ENCODE data around the gene UBE2K.

UBE2K gene

DNA sequence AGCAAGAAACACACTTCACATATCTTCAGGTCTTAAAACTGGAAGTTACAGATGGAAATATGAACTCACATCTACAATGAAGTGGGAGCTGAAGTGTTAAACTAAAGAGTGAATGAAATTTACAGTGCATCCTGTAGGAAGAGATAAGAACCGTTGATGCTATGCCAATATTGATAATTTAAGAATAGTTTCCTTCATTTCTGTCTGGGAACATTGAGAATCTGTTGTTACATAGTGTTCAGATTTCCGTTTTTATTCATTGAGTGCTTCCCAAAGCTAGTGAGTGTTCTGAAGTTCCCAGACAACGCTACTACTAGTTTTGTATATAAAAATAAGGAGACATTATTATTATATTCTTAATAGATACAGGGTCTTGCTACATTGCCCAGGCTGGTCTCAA, 52.3 kb downstream of the UBE2K start:
- no peaks in the 10 kb centered on the region for H3K79me1 ChIP-seq (ENCODE audit: low read length)
- H3K4me2 ChIP-seq (ENCODE audit: low read length) = no peak overlapping the region
- no peak overlapping the region for H3K4ac ChIP-seq (ENCODE audit: low read depth, low read length)
- no peak overlapping the region for H4K12ac ChIP-seq (ENCODE audit: low read depth, low read length)
- no peak overlapping the region for H2AK5ac ChIP-seq (ENCODE audit: low read length)
- no peaks in the 10 kb centered on the region for H3K9me3 ChIP-seq (ENCODE audit: insufficient read depth, low read depth, low read length)
- no peak overlapping the region for H3K9ac ChIP-seq (ENCODE audit: low read length)
- no peak overlapping the region for H3K27ac ChIP-seq (ENCODE audit: low read depth, low read length)
- no peak for DNase-seq
- no peaks in the 10 kb centered on the region for H3K27me3 ChIP-seq (ENCODE audit: insufficient read depth, low read length)
- no peak overlapping the region for H4K8ac ChIP-seq (ENCODE audit: low read depth, low read length)
- H3K4me3 ChIP-seq (ENCODE audit: low read depth, low read length) = no peak overlapping the region
- H3K4me1 ChIP-seq (ENCODE audit: control insufficient read depth in 1 of 2, insufficient read depth in 2 of 2, low read length in 2 of 2) = no peaks in the 10 kb centered on the region
- no peak overlapping the region for H2BK120ac ChIP-seq (ENCODE audit: insufficient read depth, low read length, poor library complexity)
- no CpG with 5 or more reads among the region's 3 CpGs for WGBS (ENCODE audit: extremely low coverage, insufficient coverage, insufficient read length)
- no peak overlapping the region for H3K23ac ChIP-seq (ENCODE audit: low read length)
- no peak overlapping the region for H2BK5ac ChIP-seq (ENCODE audit: low read depth, low read length, poor library complexity)
- no peak overlapping the region for H2BK12ac ChIP-seq (ENCODE audit: low read length)
- no peak overlapping the region for H2AFZ ChIP-seq (ENCODE audit: insufficient read depth, low read length, poor library complexity)
- H3K36me3 ChIP-seq (ENCODE audit: control insufficient read depth in 1 of 2, insufficient read depth in 2 of 2, low read length in 2 of 2) = peaks cover 13 to 18% of the 10 kb centered on the region in 2 experiments
- no peak overlapping the region for H4K91ac ChIP-seq (ENCODE audit: low read depth, low read length)
- no peaks in the 10 kb centered on the region for H3K79me2 ChIP-seq (ENCODE audit: control insufficient read depth, insufficient read depth, low read length, poor library complexity)
- no peak overlapping the region for H3K14ac ChIP-seq (ENCODE audit: low read length)
- no peak overlapping the region for H3K18ac ChIP-seq (ENCODE audit: low read length)

DNA sequence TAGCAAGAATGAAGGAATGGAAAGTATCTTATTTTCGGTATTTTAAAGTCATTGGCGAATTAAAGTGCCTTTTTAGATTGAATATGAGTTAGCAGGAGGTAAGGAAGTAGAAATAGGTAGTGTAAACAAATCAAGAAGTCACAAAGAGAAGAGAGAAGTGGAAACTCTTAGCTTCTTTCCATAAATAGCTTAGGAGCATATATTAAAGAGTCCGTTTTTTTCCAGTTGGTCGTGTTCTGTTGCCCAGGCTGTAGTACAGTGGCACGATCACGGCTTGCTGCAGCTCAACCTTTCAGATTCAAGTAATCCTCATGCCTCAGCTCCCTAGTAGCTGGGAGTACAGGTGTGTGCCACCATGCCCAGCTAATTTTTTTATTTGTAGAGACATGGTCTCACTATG, 56.4 kb downstream of the UBE2K start:
- H3K4me2 ChIP-seq (ENCODE audit: low read length) = no peak overlapping the region
- H3K23ac ChIP-seq (ENCODE audit: low read length) = no peak overlapping the region
- peaks cover 1% of the 10 kb centered on the region for H3K79me2 ChIP-seq (ENCODE audit: control insufficient read depth, insufficient read depth, low read length, poor library complexity)
- H3K18ac ChIP-seq (ENCODE audit: low read length) = no peak overlapping the region
- H2AK5ac ChIP-seq (ENCODE audit: low read length) = no peak overlapping the region
- no peak overlapping the region for H4K91ac ChIP-seq (ENCODE audit: low read depth, low read length)
- H3K79me1 ChIP-seq (ENCODE audit: low read length) = no peaks in the 10 kb centered on the region
- no peaks in the 10 kb centered on the region for H3K9me3 ChIP-seq (ENCODE audit: insufficient read depth, low read depth, low read length)
- no peak overlapping the region for H4K8ac ChIP-seq (ENCODE audit: low read depth, low read length)
- no peak overlapping the region for H4K12ac ChIP-seq (ENCODE audit: low read depth, low read length)
- H3K4me3 ChIP-seq (ENCODE audit: low read depth, low read length) = no peak overlapping the region
- H3K27ac ChIP-seq (ENCODE audit: low read depth, low read length) = no peak overlapping the region
- no peak overlapping the region for H2BK5ac ChIP-seq (ENCODE audit: low read depth, low read length, poor library complexity)
- no peak overlapping the region for H3K4ac ChIP-seq (ENCODE audit: low read depth, low read length)
- H2BK120ac ChIP-seq (ENCODE audit: insufficient read depth, low read length, poor library complexity) = no peak overlapping the region
- no peak overlapping the region for H2AFZ ChIP-seq (ENCODE audit: insufficient read depth, low read length, poor library complexity)
- H3K4me1 ChIP-seq (ENCODE audit: control insufficient read depth in 1 of 2, insufficient read depth in 2 of 2, low read length in 2 of 2) = no peaks in the 10 kb centered on the region
- WGBS (ENCODE audit: extremely low coverage, insufficient coverage, insufficient read length) = no CpG with 5 or more reads among the region's 6 CpGs
- no peak overlapping the region for H3K9ac ChIP-seq (ENCODE audit: low read length)
- no peak overlapping the region for H3K14ac ChIP-seq (ENCODE audit: low read length)
- no peak overlapping the region for H2BK12ac ChIP-seq (ENCODE audit: low read length)
- no peak for DNase-seq
- H3K36me3 ChIP-seq (ENCODE audit: control insufficient read depth in 1 of 2, insufficient read depth in 2 of 2, low read length in 2 of 2) = peaks cover 19 to 22% of the 10 kb centered on the region in 2 experiments
- H3K27me3 ChIP-seq (ENCODE audit: insufficient read depth, low read length) = no peaks in the 10 kb centered on the region

DNA sequence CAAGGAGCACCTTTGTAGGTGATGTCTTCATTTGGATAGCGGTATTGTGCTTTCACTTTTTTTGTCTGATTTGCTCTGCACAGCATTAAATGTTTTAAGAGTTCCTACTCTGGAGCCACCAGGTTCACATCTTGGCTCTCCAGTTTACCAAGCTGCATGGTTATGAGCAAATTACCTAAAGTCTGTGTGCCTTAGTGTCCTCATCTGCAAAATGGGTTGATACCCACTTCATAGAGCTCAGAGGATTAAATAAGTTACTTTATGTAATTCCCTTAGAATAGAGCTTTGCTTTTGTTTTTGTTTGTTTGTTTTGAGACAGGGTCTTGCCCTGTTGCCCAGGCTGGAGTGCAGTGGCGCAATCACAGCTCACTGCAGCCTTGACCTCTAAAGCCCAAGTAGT, 58.2 kb downstream of the UBE2K start:
- no peak overlapping the region for H3K23ac ChIP-seq (ENCODE audit: low read length)
- H3K4me3 ChIP-seq (ENCODE audit: low read depth, low read length) = no peak overlapping the region
- no peak for DNase-seq
- H3K27me3 ChIP-seq (ENCODE audit: insufficient read depth, low read length) = no peaks in the 10 kb centered on the region
- H3K4me1 ChIP-seq (ENCODE audit: control insufficient read depth in 1 of 2, insufficient read depth in 2 of 2, low read length in 2 of 2) = no peaks in the 10 kb centered on the region
- H3K4me2 ChIP-seq (ENCODE audit: low read length) = no peak overlapping the region
- H3K4ac ChIP-seq (ENCODE audit: low read depth, low read length) = no peak overlapping the region
- H2AFZ ChIP-seq (ENCODE audit: insufficient read depth, low read length, poor library complexity) = no peak overlapping the region
- no peak overlapping the region for H4K8ac ChIP-seq (ENCODE audit: low read depth, low read length)
- no peak overlapping the region for H3K9ac ChIP-seq (ENCODE audit: low read length)
- H3K36me3 ChIP-seq (ENCODE audit: control insufficient read depth in 1 of 2, insufficient read depth in 2 of 2, low read length in 2 of 2) = peaks cover 20 to 26% of the 10 kb centered on the region in 2 experiments
- no peak overlapping the region for H4K91ac ChIP-seq (ENCODE audit: low read depth, low read length)
- H4K12ac ChIP-seq (ENCODE audit: low read depth, low read length) = no peak overlapping the region
- no peaks in the 10 kb centered on the region for H3K9me3 ChIP-seq (ENCODE audit: insufficient read depth, low read depth, low read length)
- H3K14ac ChIP-seq (ENCODE audit: low read length) = no peak overlapping the region
- H3K27ac ChIP-seq (ENCODE audit: low read depth, low read length) = no peak overlapping the region
- WGBS (ENCODE audit: extremely low coverage, insufficient coverage, insufficient read length) = no CpG with 5 or more reads among the region's 2 CpGs
- no peak overlapping the region for H2BK120ac ChIP-seq (ENCODE audit: insufficient read depth, low read length, poor library complexity)
- no peak overlapping the region for H2AK5ac ChIP-seq (ENCODE audit: low read length)
- H3K79me2 ChIP-seq (ENCODE audit: control insufficient read depth, insufficient read depth, low read length, poor library complexity) = peaks cover 1% of the 10 kb centered on the region
- no peak overlapping the region for H2BK5ac ChIP-seq (ENCODE audit: low read depth, low read length, poor library complexity)
- no peak overlapping the region for H2BK12ac ChIP-seq (ENCODE audit: low read length)
- no peaks in the 10 kb centered on the region for H3K79me1 ChIP-seq (ENCODE audit: low read length)
- no peak overlapping the region for H3K18ac ChIP-seq (ENCODE audit: low read length)

- no peak overlapping the region for H2AK5ac ChIP-seq (ENCODE audit: low read length)
- H2BK5ac ChIP-seq (ENCODE audit: low read depth, low read length, poor library complexity) = no peak overlapping the region
- no peak overlapping the region for H2BK12ac ChIP-seq (ENCODE audit: low read length)
- no peak overlapping the region for H3K23ac ChIP-seq (ENCODE audit: low read length)
- H3K4me1 ChIP-seq (ENCODE audit: control insufficient read depth in 1 of 2, insufficient read depth in 2 of 2, low read length in 2 of 2) = no peaks in the 10 kb centered on the region
- no peak overlapping the region for H4K91ac ChIP-seq (ENCODE audit: low read depth, low read length)
- peak; percentile 75 to 87 for DNase-seq
- WGBS (ENCODE audit: extremely low coverage, insufficient coverage, insufficient read length) = no CpG with 5 or more reads among the region's 6 CpGs
- no peak overlapping the region for H3K4me2 ChIP-seq (ENCODE audit: low read length)
- no peaks in the 10 kb centered on the region for H3K9me3 ChIP-seq (ENCODE audit: insufficient read depth, low read depth, low read length)
- H3K27me3 ChIP-seq (ENCODE audit: insufficient read depth, low read length) = no peaks in the 10 kb centered on the region
- no peak overlapping the region for H4K12ac ChIP-seq (ENCODE audit: low read depth, low read length)
- H3K9ac ChIP-seq (ENCODE audit: low read length) = no peak overlapping the region
- H2AFZ ChIP-seq (ENCODE audit: insufficient read depth, low read length, poor library complexity) = no peak overlapping the region
- no peak overlapping the region for H3K27ac ChIP-seq (ENCODE audit: low read depth, low read length)
- H3K14ac ChIP-seq (ENCODE audit: low read length) = no peak overlapping the region
- H4K8ac ChIP-seq (ENCODE audit: low read depth, low read length) = no peak overlapping the region
- H3K4me3 ChIP-seq (ENCODE audit: low read depth, low read length) = no peak overlapping the region
- no peak overlapping the region for H3K4ac ChIP-seq (ENCODE audit: low read depth, low read length)
- H3K36me3 ChIP-seq (ENCODE audit: control insufficient read depth in 1 of 2, insufficient read depth in 2 of 2, low read length in 2 of 2) = peaks cover 17 to 33% of the 10 kb centered on the region in 2 experiments
- peaks cover 1% of the 10 kb centered on the region for H3K79me2 ChIP-seq (ENCODE audit: control insufficient read depth, insufficient read depth, low read length, poor library complexity)
- no peak overlapping the region for H2BK120ac ChIP-seq (ENCODE audit: insufficient read depth, low read length, poor library complexity)
- H3K18ac ChIP-seq (ENCODE audit: low read length) = peak overlapping the region; percentile 18
- no peaks in the 10 kb centered on the region for H3K79me1 ChIP-seq (ENCODE audit: low read length)
Measured at GRCh38 chr4:39758176-39758575, 60.2 kb downstream of the UBE2K start.

Measured in trophoblast cell (in vitro differentiated cells and primary cell).